Measurements from ENCODE around the gene MYADML2.
A peak's percentile ranks its signal among the peaks of the same experiment; 100 is the strongest.

The MYADML2 gene

DNA sequence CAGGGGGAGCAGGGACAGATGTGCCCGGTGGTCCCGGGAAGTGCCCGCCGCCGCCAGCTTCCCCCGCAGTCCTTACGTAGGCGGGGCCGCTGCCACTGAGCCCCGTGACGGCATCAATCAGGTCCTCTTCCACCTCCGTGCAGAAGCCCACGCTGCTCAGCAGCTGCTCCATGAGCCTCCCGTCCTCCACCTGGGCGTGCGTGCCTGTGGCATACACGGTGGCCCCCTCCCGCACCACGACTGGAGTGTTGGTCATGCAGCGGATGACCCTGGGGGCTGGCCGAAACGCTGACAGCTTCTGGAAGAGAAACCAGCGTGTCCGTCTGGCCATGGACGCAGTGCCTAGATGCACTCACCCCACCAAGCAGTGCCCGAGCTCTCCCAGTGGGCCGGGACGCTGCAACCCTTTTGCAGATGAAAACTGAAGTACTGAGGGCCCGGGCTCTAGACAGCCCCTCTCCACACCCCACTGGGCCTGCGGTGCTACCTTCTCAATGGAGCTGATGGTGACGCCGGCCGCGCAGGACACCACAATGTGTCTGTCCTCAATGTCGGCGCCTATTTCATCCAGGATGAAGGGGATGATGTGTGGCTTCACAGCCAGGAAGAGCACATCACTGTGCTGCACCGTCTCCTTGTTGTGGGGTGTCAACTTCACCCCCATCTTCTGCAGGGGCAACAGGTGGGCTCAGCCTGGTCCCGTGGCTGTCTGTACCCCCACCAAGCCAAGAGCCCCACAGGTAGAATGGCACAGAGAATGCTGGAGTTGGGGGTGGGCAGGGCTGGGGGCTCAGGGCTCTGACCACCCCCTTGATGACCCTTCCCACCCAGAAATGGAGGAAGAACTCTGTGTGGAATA, 12.0 kb downstream of the MYADML2 start:
- no peak for DNase-seq

DNA sequence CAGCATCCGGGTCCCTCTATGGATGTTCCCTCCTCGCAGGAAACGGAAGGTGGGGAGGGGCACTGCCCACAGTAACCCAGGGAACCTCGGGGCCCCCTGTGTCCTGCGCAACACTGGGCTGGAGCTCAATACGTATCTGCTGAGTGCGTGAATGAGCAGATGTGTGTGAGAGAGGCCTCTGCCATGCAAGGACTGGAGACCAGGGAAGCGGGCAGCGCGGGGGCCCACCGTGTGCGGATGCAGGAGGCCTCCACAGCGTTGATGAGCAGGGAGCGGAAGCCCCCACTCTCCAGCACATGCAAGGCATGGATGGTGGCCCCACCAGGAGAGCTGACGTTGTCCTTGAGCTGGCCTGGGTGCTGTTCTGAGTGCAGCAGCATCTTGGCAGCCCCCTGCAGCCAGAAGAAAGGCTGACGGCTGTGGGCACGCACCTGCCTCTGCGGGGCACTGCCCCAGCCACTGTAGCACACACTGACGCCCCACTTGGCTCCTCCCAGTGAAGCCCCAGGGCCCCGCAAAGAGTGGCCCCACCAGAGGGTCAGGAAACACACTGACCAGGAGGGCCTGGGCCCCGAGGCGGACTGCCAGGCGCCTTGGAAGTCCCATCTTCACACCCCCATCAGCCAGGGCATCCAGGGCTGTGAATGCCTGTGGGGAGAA, 12.8 kb downstream of the MYADML2 start:
- DNase-seq = no peak

DNA sequence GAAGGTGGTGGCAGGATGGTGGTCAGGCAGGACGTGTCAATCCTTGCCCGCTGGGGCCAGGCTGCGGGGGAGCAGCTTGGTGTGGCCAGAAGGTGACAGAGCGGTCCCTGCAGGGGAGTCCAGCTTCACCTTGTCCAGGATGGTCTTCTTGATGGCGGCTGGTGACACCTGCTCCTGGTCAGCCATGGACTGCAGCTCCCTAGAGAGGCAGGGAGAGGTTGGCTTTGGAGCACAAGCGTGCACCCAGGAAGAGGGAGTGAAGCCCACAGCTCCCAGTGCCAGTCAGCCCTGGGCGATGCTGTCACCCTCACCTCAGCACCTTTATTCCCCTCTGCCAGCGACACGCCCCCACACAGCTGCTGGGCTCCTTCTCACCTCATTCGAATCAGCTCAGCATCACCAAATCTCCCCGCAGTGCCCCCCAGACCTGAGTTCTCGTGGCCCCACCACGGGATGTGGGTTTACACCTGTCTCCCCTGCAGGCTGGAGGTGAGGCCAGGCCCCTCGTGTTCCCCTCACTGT, 13.8 kb downstream of the MYADML2 start:
- no peak for DNase-seq

DNA sequence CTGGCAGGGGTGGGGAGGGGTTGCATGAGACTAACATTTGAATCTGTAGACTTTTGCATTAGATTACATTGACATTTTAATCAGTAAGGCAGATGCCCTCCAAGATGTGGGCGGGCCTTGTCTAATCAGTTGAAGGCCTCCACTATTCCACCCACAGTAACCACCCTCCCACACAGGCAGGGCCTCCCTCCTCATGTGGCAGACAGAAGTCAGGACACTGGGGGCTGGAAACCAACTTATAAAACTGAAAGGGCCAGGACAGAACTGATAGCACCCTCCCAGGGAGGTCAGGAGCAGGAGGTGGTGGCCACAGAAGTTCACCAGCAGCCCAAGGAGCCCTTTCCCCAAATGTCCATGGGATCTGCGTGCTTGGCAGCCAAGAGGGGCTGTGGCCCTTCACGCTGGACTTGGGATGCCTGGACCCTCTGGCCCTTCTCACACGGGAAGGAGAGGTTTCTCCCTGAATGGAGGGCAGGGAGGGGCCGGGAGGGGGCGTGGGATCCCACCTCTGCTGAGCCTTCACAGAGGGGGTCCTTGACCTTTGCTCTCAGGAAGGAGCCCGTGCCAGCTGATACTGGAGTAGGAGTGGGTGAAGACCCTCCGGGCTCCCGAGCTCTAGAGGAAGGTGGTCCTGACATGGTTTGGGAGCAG, 14.6 kb downstream of the MYADML2 start:
- DNase-seq = peak; percentile 91

DNA sequence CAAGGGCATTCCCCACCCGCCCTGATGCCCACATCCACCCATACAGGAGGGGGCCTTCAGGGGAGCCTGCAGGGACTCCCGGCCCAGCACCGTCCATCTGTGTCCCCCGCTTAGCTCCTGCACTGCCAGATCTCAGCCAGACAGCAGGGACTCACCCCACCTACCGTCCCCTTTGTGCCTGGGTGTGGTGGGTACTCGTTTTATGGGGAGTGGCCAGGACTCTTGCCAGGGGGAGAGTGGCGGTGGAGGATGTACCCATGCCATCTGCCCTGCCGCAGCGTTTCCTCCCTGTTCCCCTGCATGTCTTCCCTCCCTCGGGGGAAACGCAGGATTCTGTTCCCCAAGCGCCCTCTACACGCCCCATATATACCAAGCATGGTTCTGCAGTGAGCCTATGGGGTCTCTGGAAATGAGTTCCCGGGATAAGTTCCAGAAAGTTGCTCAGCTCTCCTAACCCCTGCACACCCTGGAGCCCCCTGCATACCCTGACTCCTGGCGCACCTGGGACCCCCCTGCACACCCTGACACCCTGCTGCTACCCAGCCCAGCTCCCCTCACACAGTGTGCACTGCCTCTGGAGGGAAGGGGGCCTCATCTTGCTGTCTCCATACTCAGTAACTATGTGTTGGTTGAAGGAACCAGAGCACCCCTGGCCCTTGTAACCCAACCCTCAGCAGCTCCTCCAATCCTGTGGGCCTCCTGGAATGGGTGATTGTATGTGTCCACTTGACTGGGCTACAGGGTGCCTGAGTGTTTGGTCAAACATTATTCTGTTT, 15.3 kb downstream of the MYADML2 start:
- peak; percentile 88 for DNase-seq

DNA sequence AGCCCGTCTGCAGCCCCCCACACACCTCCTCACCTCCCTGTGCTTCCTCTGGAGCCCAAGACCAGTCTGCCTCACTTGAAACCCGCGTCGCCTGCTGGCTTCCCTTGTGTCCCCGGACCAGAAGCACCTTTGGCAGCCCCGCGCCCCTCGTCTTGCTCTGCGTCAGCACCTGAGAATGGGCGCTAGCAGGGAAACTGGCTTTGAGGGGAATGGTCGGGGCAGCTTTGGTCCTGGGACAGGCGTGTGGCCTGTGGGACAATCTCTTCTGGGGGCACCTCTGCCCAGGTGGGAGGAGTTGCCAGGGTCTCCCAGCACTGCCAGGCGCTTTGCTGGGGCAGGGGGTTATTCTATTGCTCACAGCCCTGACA, 15.9 kb downstream of the MYADML2 start:
- DNase-seq = no peak

DNA sequence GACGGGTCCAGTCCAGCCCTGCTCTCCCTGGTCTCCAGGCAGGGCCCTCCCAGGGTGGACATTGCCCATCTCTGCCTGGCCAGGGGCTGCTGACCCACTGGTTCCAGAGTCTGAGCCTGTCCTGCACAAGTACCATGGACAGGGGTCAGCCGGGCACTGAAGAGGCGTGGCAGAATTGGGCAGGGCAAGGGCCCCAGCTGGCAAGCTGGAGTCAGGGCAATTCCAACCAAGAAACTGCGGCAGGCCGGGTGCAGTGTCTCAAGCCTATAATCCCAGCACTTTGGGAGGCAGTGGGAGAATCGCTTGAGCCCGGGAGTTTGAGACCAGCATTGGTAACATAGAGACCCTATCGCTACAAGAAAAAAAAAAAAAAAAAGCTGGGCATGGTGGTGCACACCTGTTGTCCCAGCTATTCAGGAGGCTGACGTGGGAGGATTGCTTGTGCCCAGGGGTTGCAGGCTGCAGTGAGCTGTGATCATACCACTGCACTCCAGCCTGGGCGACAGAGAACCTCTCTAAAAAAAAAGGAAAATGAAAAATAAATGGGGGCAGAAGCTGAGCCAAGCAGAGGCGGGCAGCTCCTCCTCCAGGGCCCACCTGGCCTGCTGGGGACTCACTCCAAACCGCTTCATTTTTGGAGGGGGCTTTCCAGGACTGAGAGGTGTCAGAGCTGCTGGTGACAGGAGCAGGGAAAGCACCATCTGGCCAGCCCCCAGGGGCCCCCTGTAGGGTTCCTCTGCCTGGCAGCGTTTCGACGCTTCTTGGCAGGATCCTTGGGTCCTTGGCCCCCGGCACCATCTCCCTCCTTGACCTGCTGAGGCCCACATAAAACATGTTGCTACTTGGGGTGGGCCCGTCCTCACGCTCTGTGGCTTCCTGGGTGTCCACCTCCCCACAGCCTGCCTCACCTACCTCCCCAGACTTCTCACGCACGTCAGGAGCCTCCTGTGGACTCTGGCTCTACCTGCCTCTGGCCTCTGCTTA, 16.6 kb downstream of the MYADML2 start:
- DNase-seq = no peak

DNA sequence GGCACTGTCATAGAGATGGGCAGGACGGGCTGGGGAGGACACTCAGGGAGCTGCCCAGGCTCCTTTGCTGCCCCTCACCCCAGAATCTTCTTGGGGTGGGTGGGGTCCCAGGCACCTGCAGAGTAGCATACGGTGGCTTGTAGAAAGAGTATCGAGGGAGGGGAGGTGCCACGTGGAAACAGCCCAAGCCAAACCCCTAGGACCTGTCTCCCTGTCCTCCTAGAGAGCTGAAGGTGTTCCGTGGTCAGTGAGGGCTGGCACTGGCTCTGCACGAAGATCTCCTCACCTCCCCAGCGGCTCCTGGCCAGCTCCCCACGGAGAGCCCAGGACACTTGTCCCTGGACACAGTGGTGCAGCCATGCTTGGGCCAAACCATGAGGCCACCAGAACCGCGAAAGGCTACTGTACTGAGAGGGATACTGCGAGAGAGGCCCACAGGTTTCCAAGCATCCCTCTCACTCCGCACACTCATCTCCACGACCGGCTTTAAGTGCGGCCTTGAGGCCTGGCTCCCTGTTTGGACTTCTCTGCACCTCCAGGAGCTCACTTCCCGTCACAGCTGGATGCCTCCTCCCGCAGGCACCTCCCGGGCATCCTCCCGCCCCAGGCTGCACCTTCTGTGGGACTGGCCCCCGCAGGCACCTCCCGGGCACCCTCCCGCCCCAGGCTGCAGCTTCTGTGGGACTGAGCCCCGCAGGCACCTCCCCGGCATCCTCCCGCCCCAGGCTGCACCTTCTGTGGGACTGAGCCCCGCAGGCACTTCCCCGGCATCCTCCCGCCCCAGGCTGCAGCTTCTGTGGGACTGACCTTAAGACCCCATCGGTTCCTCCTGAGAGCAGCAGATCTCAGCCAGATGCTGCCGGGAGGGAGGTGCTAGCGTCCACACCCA, 17.5 kb downstream of the MYADML2 start:
- no peak for DNase-seq

DNA sequence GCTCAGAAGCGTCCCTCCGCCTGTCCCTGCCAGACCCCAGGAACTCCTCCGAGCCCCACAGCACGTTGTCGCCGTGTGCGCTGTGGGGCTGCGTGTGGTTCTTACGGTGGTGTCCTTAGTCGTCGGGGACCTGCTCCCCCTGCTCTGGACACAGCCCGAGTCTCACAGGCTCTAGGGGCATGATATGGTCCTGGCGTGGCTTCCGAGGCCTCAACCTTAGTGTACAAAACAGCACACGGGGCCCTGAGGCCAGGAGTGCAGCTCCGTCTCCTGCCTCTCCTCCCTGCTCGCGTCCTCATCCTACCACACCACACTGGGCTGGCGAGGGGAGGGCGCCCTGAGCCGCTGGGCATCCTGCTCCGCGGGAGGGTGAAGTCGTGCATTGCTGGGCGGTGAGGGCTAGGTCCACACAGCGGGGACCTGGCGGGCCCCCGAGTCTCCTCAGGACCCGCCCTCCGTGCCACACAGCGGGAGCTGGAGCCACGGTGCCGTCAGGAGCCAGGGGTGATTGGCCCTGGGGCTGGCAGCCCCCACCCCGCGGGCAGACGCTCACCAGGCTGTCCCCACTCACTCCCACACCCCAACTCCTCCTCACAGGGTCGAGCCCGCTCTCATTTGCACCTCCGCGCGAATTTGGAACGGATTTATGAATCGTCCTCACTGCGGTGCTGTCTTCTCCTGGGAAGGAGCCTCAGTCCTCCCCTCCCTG, 18.3 kb downstream of the MYADML2 start:
- peak; percentile 38 for DNase-seq

DNA sequence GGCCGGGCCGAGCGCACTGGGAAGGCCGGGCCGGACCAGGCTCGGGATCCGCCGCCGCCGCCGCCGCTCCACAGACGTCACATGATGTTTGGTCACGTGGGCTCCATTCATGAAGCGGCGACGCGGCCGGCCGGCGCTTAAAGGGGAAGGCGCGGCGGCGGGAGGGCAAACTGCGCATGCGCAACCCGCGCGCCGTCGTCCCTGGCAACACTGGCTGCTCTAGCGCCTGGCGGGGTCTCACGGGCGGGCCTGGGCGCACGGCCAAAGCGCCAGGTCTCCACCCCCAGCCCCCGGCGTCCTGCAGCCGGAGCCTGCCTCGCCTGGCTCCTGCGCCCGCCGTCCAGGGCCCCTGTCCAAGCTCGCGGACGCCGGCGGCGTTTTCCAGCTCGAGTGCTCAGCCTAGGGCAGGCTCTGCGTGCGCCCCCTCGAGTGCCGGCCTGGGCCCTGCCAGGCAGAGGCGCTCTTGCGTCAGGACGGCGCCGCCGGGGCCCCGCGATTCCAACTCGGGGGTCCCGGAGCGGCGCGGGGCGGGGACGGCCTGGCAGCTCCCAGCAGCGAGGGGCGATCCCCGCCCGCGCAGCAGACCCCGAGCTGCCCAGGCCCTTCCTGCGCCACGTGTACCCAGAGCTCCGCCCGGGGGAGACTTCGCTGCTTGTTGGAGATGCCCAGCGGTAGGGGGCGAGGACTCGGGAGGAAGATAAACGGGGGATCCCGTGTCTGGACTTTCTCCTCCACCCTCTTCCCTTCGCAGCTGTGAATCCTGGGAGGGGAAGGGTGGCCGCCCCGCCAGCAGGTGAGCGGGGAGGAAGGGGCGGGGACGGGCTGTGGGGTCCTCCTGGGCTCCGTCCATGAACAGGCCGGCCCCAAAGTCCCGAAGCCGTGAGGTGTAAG, 19.1 kb downstream of the MYADML2 start, which contains the start of gene MAFG:
TSS of gene MAFG (minus strand) at position 83 of the 891 bp plus-strand sequence. CDS start 4,550 bp downstream, outside the sequence.
- DNase-seq = peak; percentile 95

DNA sequence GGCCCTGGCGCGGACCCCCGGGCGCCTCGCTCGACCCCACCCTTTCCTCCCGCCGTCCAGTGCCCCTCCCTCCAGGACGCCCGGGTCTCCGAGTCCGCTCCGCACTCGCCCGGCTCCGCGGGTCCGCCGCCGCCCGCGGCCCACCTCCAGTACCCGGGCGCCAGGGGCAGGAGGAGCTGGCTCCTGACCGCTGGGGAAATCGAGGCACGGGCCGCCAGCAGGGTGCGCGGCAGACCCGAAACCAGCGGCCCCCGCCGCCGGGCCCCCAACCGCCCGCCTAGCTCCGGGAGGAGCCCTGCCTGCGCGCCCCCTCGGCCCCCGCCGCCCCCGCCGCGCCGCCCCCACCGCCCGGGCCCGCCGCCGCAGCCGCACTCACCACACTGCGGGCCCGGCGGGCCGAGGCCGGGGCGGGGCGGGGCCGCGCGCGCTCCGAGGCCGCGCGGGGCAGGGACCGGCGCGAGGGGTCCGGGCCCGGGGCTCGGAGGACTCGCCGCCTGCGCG, 19.8 kb downstream of the MYADML2 start:
- no peak for DNase-seq

DNA sequence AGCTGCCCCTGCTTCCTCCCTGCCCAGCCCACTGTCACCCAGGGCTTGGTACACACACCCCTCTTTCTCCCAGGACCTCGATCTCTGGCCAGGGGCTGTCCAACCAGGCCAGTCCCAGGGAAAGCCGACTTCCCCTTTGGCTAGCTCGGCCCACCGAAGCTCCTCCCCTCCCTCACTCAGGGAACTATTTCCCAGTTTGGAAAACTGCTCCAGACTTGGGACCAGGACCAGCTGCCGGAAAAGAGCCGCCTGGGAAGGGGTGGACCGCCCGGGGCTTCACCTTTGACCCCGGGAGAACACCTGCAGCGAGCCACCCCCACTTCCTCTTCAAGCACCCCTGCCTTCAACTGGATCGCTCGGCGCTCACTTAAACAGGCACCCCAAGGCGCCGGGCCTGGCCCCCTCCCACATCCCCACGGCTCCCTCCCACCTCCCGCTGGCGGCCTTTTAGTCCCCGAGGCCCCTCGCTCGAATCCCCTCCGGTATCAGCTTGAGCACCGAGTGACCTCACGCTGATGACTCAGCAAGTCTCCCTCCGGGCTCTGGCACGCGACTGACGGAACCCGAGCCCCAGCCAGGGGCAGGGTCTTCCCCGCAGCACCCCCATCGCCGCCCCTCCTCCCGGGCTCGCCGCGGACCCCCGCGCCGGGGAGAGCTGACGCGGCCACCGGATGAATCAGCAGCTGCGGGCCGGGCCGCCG, 20.4 kb downstream of the MYADML2 start:
- peak; percentile 72 for DNase-seq

DNA sequence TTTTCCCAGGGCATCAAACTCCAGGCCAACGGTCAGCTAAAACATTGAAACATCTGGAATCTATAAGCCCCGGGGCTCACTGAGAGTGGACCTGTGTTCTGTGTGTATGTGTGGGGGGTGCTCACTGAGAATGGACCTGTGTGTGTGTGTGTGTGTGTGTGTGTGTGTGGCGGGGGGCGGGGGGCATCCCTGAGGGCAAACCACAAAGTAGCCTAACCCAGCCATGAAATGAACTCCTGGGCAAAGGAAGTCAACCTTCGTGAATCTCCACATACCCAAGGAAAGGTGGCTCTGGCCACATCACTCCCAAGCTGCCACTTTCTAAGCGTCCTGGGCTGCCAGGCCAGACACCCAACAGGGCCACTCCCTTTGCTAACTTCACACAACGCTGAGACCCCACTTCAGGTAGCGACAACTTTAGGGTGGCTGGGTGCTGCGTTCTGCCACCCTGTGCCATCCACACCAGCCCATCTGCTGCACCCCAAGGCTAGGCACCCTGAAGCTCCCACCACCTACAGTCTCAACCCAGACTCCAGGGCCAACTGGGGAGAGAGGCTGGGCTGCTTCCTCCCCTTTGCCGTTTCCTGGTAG, 21.1 kb downstream of the MYADML2 start:
- no peak for DNase-seq

DNA sequence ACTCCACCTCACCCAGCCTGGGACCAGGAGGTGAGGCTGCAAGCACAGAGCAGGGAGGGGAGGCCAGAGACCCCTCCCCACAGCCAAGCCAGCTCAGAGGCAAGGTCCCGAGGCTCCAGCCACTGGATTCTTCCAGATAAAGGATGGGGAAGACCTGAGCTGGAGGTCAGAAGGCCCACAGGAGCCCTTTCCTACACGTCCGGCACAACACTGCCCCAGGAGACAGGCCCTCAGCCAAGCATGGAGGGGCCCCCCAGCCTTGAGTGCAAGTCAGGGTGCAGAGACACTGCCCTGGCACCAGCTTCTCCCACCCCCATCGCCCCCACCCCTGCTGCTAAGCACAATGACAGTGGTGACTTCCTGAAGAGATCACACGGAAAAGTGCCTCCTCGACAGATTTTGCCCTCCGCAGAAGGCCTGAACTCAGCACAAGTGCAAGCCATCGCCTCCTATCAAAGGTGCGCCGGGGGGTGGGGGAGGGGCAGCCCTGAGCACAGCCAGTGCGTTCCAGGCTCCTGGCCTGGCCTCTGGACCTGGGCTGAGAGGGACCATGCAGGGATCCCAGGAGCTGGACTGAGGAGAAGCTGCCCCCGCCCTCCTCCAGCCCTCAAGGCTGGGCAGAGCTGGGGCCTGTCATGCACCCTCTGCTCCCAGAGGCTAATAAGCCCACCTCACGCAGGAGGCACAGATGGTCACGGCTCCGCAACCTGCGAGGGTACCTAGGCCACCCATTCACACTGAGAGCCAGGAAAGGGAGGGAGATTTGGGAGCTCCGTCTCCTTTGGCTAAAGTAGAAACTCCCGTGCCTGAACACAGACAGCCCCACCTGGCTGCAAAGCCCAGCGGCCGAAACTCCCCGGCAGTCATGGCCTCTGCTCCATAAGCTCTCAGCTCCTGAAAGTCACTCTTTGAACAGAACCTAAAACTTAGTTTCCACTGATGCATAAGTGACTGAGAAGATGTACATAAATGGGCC, 22.2 kb downstream of the MYADML2 start:
- DNase-seq = no peak

DNA sequence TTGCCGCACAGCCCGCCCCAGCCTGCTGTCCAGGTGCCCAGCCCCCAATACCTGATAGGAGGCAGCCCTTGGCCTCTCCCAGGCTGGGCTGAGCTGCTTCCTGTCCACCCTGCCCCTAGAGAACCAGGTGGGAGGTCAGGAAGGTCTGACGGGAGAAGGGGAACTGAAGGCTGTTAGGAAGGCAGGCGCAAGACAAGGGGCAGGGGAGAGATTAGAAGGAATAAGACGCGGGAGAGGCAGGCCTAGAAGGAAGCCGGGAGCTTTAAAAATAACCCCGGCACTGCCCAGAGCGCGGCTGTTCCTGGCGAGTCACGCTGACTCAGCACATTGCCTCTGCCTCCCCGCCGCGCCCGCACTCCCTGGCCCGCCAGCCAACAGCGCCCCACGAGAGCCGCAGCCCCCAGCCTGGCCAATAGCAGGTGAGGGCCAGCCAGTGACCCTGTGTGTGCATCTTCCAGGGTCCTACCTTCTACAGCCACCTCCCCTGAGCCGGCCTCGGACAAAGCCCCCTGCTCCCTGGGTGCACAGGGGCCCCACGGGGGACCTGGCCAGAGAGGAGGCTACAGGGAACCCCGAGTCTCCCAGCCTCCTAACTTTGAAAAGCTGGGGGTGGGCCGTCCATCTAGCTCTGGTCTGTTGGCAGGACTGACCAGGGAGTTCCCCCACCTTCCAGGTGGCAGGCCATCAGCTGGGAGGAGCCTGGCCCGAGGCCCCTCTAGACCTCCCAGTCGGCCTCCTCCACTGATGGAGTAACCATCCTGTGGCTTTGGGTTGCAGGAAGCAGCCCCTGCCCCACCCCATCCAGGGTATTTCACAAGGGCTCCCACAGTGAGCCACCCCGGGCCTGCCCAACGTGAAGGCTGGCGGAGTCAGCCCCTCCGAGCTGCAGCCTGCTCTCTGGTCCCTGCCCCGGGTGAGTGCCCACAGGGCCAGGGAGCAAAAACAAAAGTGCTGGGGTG, 23.5 kb downstream of the MYADML2 start:
- DNase-seq = peak; percentile 91

Measured in hematopoietic multipotent progenitor cell treated with erythropoietin and hydrocortisone succinate and interleukin-3 and kit ligand, for 8 days (in vitro differentiated cells).